NOMO-1 treated with DMSO at 0.1 percent for 48 hours (cell line): ENCODE measurements around the gene PRR19.

Experiments used
- DNase-seq: peaks from one replicate; lab custom pipeline; 2025; ENCODE audit not compliant: unreplicated experiment; lab: John Stamatoyannopoulos, UW

Gene PRR19

GRCh38 chr19:42281827-42282762 lies 19.8 kb upstream of the PRR19 start:
- DNase-seq, result no peak

DNA sequence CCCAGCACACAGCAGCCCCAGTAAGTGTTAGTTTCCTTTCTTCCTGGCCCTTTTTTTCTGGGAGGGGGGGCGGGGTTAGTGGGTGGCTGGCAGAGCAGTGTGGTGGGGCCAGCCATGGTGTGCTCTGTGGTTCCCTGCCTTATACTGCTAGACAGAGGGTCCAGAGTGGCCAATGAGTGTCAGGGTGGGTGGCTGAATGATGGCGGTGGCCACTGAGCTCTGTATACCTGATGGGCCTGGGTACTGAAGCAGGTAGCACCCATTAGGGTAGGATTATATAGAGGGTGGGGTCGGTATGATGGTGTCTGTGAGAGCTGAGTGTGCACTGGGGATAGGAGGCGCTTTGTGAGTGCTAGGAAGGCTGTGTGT lies 19.1 kb upstream of the PRR19 start:
- DNase-seq, result no peak

DNA sequence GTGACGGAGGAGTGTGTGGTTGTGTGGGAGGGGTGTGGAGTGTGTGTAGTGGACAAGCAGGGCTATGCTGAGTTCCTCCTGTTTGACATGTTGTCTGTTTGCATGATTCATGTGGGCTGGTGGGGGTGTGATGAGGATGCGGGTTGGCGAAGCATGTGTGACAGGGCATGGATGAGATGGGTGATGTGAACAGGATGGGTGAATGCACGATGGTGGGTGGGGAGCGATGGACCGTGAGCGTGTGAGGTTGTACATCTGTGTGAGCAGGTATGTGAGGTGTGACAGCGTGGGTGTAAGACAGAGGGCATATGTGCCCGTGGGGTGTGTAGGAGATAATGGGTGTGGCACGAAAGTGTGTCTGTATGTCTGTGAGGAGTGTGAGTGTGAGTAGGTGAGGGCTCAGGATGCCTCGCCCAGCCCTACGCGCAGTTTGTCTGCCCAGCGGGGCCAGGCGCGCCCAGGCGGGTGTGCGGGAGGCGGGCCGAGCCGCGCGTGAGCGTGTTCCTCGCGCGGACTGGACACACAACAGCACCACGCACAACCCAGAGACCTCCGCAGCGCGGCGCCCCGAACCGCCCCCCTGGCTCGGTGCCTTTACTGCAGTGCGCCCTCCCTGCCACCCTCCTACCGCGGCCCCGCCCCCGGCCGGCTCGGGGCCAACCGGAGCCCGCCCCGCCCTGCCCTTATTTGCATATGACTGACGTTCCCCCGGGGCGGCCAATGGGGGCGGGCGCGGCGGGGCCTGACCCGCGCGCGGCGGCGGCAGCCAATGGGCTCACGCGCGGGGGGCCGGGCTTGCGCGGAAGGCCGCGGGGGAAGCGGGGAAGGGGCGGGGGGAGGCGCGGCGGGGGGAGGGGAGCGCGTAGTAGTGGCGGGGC lies 18.5 kb upstream of the PRR19 start:
- DNase-seq, result peak; percentile 89

DNA sequence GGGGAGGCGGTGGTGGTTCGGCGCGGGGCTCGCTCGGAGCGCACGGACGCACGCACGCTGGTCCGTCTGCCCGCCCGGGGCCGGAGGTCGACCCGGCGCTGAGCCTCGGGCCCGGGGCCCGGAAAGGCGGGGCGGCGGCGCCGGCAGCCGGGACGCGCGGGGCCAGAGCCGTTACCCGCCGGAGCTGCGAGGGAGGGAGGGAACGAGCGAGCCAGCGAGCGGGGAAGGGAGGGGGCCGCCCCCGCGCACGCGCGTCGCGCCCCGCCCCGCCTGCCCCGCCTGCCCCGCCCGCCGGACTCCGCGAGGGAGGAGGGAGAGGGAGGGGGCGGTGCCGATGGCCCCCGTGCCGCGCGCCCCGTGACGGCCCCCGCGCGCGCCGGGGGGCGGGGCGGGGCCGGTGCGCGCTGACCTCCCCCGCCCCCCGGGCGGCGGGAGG lies 17.8 kb upstream of the PRR19 start:
- peak; percentile 70 for DNase-seq

- DNase-seq, result peak; percentile 14
Measured at GRCh38 chr19:42284591-42285341, 17.2 kb upstream of the PRR19 start.

DNA sequence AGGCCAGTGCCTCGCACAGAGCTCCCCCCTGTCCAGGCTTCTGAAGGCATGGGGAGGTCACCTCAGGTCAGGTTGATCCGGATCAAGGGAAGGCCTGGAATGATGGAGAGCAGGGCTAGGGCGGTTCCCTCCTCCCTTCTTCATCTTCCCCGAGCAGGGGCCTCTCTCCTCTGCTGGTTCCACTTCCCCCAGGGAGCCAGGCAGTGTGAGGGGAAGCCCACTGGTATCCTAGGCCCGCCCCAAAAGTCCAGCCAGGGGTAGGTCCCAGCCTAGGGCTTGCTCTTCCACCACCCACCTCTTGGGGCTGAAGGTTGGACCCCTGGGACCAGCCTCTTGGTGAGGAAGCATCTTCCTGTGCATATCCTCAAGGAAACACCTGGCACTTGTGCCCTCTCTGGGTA lies 16.4 kb upstream of the PRR19 start:
- DNase-seq, result peak; percentile 19

DNA sequence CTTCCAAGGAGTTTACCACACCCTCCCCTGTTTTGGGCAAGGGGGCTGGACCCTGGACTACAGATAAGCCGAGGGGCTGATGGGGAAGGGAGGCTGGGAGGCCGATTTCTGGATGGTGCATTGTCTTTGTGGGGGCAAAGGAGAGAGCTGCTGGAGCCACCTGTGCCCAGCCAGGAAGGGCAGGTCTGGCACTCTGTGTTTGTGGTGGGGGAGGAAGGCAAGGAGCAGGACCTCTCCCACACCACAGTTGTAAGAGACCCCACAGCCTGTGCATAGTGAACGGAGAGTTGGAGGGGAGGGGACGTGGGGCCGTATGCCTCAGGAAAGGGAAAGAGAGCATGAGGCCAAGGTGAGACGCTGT lies 16.0 kb upstream of the PRR19 start:
- no peak for DNase-seq

DNA sequence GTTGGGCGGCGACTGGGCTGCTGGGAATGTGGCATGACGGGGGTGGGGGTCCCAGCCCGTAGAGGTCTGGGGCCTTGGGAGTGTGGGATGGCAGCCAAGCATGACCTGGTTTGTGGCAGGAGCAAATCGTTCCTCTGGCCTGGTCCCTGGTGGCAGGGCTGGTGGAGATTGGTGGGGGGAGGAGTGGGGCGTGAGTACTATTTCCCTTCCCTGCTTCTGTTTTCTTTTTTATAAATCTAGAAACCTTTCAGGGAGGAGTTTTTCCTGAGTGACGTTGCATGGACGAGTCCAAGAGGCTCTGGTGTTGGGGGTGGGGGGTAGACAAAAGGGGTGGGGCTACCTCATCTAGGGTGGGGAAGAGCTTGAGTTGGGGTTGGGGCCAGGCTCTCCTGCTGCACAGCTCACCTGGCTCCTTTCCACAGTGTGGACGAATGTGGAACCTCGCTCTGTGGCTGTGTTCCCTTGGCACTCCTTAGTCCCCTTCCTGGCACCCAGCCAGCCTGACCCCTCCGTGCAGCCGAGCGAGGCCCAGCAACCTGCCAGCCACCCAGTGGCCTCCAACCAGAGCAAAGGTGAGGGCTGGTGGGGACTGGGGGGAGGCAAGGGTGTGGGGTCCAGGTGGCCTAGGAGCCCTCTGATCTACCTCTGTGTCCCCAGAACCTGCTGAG lies 15.4 kb upstream of the PRR19 start:
- peak; percentile 15 for DNase-seq

DNA sequence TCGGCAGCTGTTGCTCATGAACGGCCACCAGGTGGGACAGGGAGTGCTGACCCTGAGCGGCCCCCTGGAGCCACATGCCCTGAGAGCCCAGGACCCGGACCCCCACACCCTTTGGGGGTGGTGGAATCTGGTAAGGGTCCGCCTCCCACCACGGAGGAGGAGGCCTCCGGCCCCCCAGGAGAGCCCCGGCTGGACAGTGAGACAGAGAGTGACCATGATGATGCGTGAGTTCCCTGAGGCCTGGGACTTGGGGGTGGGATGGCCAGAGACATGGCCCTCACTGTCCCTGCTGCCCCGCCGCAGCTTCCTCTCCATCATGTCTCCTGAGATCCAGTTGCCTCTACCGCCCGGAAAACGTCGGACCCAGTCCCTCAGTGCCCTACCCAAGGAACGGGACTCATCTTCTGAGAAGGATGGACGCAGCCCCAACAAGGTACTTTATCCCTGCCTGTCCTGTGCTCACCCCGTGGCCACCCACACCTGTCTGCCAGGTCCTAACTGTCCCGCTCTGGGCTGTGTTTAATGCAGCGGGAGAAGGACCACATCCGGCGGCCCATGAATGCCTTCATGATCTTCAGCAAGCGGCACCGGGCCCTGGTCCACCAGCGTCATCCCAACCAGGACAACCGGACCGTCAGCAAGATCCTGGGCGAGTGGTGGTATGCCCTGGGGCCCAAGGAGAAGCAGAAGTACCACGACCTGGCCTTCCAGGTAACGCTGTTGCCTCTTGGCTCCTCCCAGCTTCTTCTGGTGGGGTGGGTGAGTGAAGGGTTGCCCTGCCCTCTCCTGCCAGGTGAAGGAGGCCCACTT lies 14.7 kb upstream of the PRR19 start:
- no peak for DNase-seq

GRCh38 chr19:42287827-42288107 lies 14.2 kb upstream of the PRR19 start:
- DNase-seq, result no peak

DNA sequence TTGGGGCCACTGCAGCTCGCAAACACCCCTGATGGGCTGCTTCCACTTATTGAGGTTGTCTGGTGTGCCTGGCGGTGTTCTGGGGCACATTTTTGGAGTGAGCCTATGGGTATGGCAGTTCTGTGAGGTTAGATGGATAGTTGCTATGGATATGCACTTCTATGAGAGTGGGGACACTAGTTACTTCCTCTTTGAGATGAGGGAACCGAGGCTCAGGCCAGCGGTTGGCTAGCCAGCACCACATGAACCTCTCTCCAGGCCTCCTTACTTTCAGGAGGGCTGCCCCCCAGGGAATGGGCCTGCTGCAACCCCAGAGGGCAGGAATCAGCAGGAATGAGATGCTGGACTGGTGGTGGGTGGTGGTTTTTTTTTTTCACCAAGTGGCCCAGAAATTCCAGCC lies 13.5 kb upstream of the PRR19 start:
- DNase-seq, result peak; percentile 46

DNA sequence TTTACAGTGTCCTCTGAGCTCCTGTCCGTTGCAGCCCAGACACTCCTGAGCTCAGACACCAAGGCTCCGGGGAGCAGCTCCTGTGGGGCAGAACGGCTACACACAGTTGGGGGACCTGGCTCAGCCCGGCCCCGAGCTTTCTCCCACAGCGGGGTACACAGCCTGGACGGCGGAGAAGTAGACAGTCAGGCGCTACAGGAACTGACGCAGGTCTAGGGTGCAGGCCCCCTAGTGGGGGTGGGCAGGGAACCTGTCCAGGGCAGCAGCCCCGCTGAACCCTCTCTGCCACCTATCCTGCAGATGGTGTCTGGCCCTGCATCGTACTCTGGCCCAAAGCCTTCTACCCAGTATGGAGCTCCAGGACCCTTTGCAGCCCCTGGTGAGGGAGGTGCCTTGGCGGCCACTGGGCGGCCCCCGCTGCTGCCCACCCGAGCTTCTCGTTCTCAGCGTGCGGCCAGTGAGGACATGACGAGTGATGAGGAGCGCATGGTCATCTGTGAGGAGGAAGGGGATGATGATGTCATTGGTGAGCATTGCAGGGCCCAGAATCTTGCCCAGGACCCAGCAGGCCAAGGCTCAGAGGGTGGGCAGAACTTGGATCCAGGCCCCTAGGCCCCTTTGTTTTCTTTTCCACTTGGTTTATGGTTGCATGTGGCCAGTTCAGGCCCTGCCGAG lies 12.9 kb upstream of the PRR19 start:
- no peak for DNase-seq

DNA sequence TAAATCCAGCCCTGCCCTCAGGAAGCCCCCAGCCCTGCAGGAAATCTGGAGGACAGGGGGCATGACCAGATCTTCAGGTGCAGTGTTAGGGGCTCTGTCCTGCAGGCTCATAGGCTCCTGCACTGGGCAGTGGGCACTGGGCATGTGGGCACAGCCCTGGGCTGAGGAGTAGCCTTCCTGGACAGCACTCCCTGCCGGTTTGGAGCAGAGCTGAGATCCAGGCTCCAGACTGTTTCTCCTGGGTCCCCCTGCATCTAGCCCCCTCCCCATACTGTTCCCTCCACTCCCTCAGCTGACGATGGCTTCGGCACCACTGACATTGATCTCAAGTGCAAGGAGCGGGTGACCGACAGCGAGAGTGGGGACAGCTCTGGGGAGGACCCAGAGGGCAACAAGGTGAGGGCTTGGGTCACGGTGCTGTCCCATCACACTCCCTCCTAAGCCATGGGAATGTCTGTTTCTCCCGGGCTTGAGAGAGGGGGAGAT lies 12.3 kb upstream of the PRR19 start:
- DNase-seq, result no peak

- no peak for DNase-seq
Measured at GRCh38 chr19:42290136-42290522, 11.8 kb upstream of the PRR19 start.

- DNase-seq, result peak; percentile 6
Measured at GRCh38 chr19:42290523-42291434, 11.2 kb upstream of the PRR19 start.

- DNase-seq, result no peak
Measured at GRCh38 chr19:42291435-42291810, 10.5 kb upstream of the PRR19 start.

- DNase-seq, result no peak
Measured at GRCh38 chr19:42292042-42292960, 9.6 kb upstream of the PRR19 start.
